GM19351 (cell line): ENCODE data around the gene NEK2.
"Not testable (repeated sequence)": the region's sequence is repeated elsewhere in the genome, so short reads cannot be mapped to it uniquely, and the experiment has no call there.

Experiments used
- ATAC-seq: cut with Tn5 transposase; IDR thresholded peaks from one replicate; pipeline ENCODE4 v1.9.1; 2021; ENCODE audit warnings: mild to moderate bottlenecking, moderate library complexity; ENCODE audit not compliant: unreplicated experiment

Gene NEK2

GRCh38 chr1:211675230-211676105 lies at the start of gene NEK2:
TSS of gene NEK2 (minus strand) at chr1:211675621. CDS start at chr1:211675479, 142 bp downstream.
- peak; percentile 92 for ATAC-seq

GRCh38 chr1:211724687-211725196 lies 49.3 kb upstream of the NEK2 start:
- no peak for ATAC-seq

GRCh38 chr1:211723273-211723672 lies 47.9 kb upstream of the NEK2 start:
- ATAC-seq: no peak

- ATAC-seq: no peak
Measured at GRCh38 chr1:211722277-211723175, 47.1 kb upstream of the NEK2 start.

GRCh38 chr1:211716555-211716954 lies 41.1 kb upstream of the NEK2 start:
- not testable (repeated sequence) for ATAC-seq

- no peak for ATAC-seq
Measured at GRCh38 chr1:211715971-211716370, 40.5 kb upstream of the NEK2 start.

- no peak for ATAC-seq
Measured at GRCh38 chr1:211714154-211714553, 38.7 kb upstream of the NEK2 start.

GRCh38 chr1:211713231-211713630 lies 37.8 kb upstream of the NEK2 start:
- no peak for ATAC-seq

- no peak for ATAC-seq
Measured at GRCh38 chr1:211711315-211711705, 35.9 kb upstream of the NEK2 start.

- ATAC-seq: no peak
Measured at GRCh38 chr1:211710566-211711314, 35.3 kb upstream of the NEK2 start.

GRCh38 chr1:211708926-211709325 lies 33.5 kb upstream of the NEK2 start:
- ATAC-seq: no peak

- no peak for ATAC-seq
Measured at GRCh38 chr1:211708006-211708405, 32.6 kb upstream of the NEK2 start.

GRCh38 chr1:211705467-211706091 lies 30.2 kb upstream of the NEK2 start:
- ATAC-seq: no peak

- no peak for ATAC-seq
Measured at GRCh38 chr1:211704543-211704942, 29.1 kb upstream of the NEK2 start.

GRCh38 chr1:211703812-211704537 lies 28.6 kb upstream of the NEK2 start:
- no peak for ATAC-seq

- no peak for ATAC-seq
Measured at GRCh38 chr1:211701733-211702132, 26.3 kb upstream of the NEK2 start.

GRCh38 chr1:211699059-211699458 lies 23.6 kb upstream of the NEK2 start:
- ATAC-seq: no peak

GRCh38 chr1:211698161-211699026 lies 23.0 kb upstream of the NEK2 start:
- ATAC-seq: peak; percentile 54

GRCh38 chr1:211697356-211697755 lies 21.9 kb upstream of the NEK2 start:
- ATAC-seq: peak; percentile 58
